WTC11 (cell line): ENCODE results near the gene PPP3CA. TPM values are rescaled to one million over a fixed set of nuclear protein-coding genes. Genes with fewer than 3 reads are reported as not detected.

Experiments
- ATAC-seq: fragments of 200-7000 bp; cut with Tn5 transposase; 2 replicates; pipeline ENCODE4 v1.10.0; 2021; ENCODE audit warnings: mild to moderate bottlenecking, moderate library complexity
- CTCF ChIA-PET: fragments of 300-600 bp; sonication (Branson Sonifier 250); formaldehyde crosslinking; loops from one replicate; lab custom pipeline; 2021; ENCODE audit warnings: antibody characterized with exemption; lab: Charles Lee
- POLR2A ChIA-PET: fragments of 350-600 bp; sonication (Branson Sonifier 250); formaldehyde crosslinking; loops from one replicate; lab custom pipeline; 2021; ENCODE audit warnings: antibody characterized with exemption; lab: Charles Lee
- DNase-seq: peaks from one replicate; pipeline ENCODE4 v3.0.0; 2021; ENCODE audit warnings: low spot score
- H3K27ac Mint-ChIP-seq: 2 replicates; pipeline ENCODE4 v1.8.0; 2021; ENCODE audit warnings: mixed read lengths
- H3K27me3 Mint-ChIP-seq: 2 replicates; pipeline ENCODE4 v1.8.0; 2021; ENCODE audit warnings: low read depth, mild to moderate bottlenecking, moderate library complexity, mixed read lengths
- H3K36me3 Mint-ChIP-seq: 2 replicates; pipeline ENCODE4 v1.8.0; 2021; ENCODE audit warnings: mixed read lengths
- H3K4me1 Mint-ChIP-seq: 2 replicates; pipeline ENCODE4 v1.8.0; 2022; ENCODE audit warnings: mixed read lengths
- H3K4me3 Mint-ChIP-seq: 2 replicates; pipeline ENCODE4 v1.8.0; 2021; ENCODE audit warnings: mild to moderate bottlenecking, moderate library complexity, mixed read lengths
- H3K9me3 Mint-ChIP-seq: 2 replicates; pipeline ENCODE4 v1.8.0; 2021; ENCODE audit warnings: mixed read lengths
- ATF2 ChIP-seq: sonication (generic); formaldehyde crosslinking; IDR thresholded peaks from 2 replicates; pipeline ENCODE4 v1.8.1; 2022; ENCODE audit warnings: low read depth, missing genetic modification reagents, borderline replicate concordance
- CREB1 ChIP-seq: sonication (generic); formaldehyde crosslinking; IDR thresholded peaks from 2 replicates; pipeline ENCODE4 v1.8.0; 2023; ENCODE audit warnings: mild to moderate bottlenecking, missing genetic modification reagents
- CREM ChIP-seq: sonication (generic); formaldehyde crosslinking; IDR thresholded peaks from 2 replicates; pipeline ENCODE4 v1.8.1; 2022; ENCODE audit warnings: mild to moderate bottlenecking, missing genetic modification reagents, moderate library complexity
- FOXJ3 ChIP-seq: sonication (generic); formaldehyde crosslinking; IDR thresholded peaks from 2 replicates; pipeline ENCODE4 v1.9.0; 2021; ENCODE audit warnings: missing genetic modification reagents, mild to moderate bottlenecking, borderline replicate concordance
- FOXK1 ChIP-seq: sonication (generic); formaldehyde crosslinking; IDR thresholded peaks from 2 replicates; pipeline ENCODE4 v1.8.0; 2022; ENCODE audit warnings: mild to moderate bottlenecking, moderate library complexity, missing genetic modification reagents
- GRHL2 ChIP-seq: fragments of 250-450 bp; sonication (Bioruptor Pico); IDR thresholded peaks from 2 replicates; pipeline ENCODE4 v1.8.0; 2022; ENCODE audit warnings: mild to moderate bottlenecking, moderate library complexity; ENCODE audit not compliant: insufficient replicate concordance, severe bottlenecking
- HMGA2 ChIP-seq: fragments of 250-450 bp; sonication (Bioruptor Pico); IDR thresholded peaks from 2 replicates; pipeline ENCODE4 v1.4.0; 2021; ENCODE audit warnings: mild to moderate bottlenecking, moderate library complexity
- JAZF1 ChIP-seq: fragments of 250-450 bp; sonication (Bioruptor Pico); IDR thresholded peaks from 2 replicates; pipeline ENCODE4 v1.9.0; 2021; ENCODE audit warnings: moderate library complexity, mild to moderate bottlenecking, inconsistent platforms
- NR1H2 ChIP-seq: sonication (generic); formaldehyde crosslinking; IDR thresholded peaks from 2 replicates; pipeline ENCODE4 v1.9.0; 2021; ENCODE audit warnings: mild to moderate bottlenecking, moderate library complexity, missing genetic modification reagents
- NR2C2 ChIP-seq: sonication (generic); formaldehyde crosslinking; IDR thresholded peaks from 2 replicates; pipeline ENCODE4 v1.8.0; 2022; ENCODE audit warnings: mild to moderate bottlenecking, missing genetic modification reagents
- NR3C1 ChIP-seq: sonication (generic); formaldehyde crosslinking; conservative IDR thresholded peaks from 2 replicates; pipeline ENCODE4 v1.8.1; 2023; ENCODE audit warnings: low read depth, mild to moderate bottlenecking, missing genetic modification reagents
- PREB ChIP-seq: sonication (generic); formaldehyde crosslinking; IDR thresholded peaks from 2 replicates; pipeline ENCODE4 v1.8.1; 2022; ENCODE audit warnings: mild to moderate bottlenecking, missing genetic modification reagents, moderate library complexity, borderline replicate concordance
- SP1 ChIP-seq: sonication (generic); formaldehyde crosslinking; conservative IDR thresholded peaks from 2 replicates; pipeline ENCODE4 v1.8.1; 2022; ENCODE audit warnings: missing genetic modification reagents
- ZNF121 ChIP-seq: sonication (generic); formaldehyde crosslinking; IDR thresholded peaks from 2 replicates; pipeline ENCODE4 v1.8.0; 2023; ENCODE audit warnings: missing genetic modification reagents
- ZNF219 ChIP-seq: sonication (generic); formaldehyde crosslinking; IDR thresholded peaks from 2 replicates; pipeline ENCODE4 v1.8.0; 2023; ENCODE audit warnings: missing genetic modification reagents, mild to moderate bottlenecking, borderline replicate concordance
- ZNF396 ChIP-seq: fragments of 250-450 bp; sonication (Bioruptor Pico); IDR thresholded peaks from 2 replicates; pipeline ENCODE4 v1.8.0; 2021; ENCODE audit warnings: mild to moderate bottlenecking, moderate library complexity, borderline replicate concordance
- ZNF423 ChIP-seq: fragments of 250-450 bp; sonication (Bioruptor Pico); IDR thresholded peaks from 2 replicates; pipeline ENCODE4 v2.1.2; 2022; ENCODE audit warnings: mild to moderate bottlenecking, moderate library complexity
- ZNF532 ChIP-seq: fragments of 250-450 bp; sonication (Bioruptor Pico); IDR thresholded peaks from 2 replicates; pipeline ENCODE4 v1.9.0; 2021; ENCODE audit warnings: mild to moderate bottlenecking, borderline replicate concordance
- total RNA-seq: library from RNA; stranded (reverse); gene quantifications from 3 replicates; pipeline ENCODE4 v1.2.3, GENCODE V29; 2021
- TF ChIP-seq, protein P1 (sequence below): fragments of 200-600 bp; IDR thresholded peaks from 2 replicates; pipeline ENCODE4 v1.8.0; 2022; ENCODE audit warnings: antibody characterized with exemption
- TF ChIP-seq, protein P2 (sequence below): sonication (generic); formaldehyde crosslinking; IDR thresholded peaks from 2 replicates; pipeline ENCODE4 v1.8.1; 2023; ENCODE audit warnings: mild to moderate bottlenecking, missing genetic modification reagents, moderate library complexity
- TF ChIP-seq, protein P3 (sequence below): sonication (generic); formaldehyde crosslinking; IDR thresholded peaks from 2 replicates; pipeline ENCODE4 v1.8.0; 2023; ENCODE audit warnings: missing genetic modification reagents, mild to moderate bottlenecking, borderline replicate concordance

The PPP3CA gene
- total RNA-seq, 1 experiment from 2014 or later: 41.6 TPM

GRCh38 chr4:101279377-101279871 is 67.9 kb downstream of the PPP3CA start:
- no peak for DNase-seq
- Mint-ChIP-seq H3K36me3 (no peaks in the 10 kb centered on the region), H3K27me3 (no peaks in the 10 kb centered on the region), H3K4me1 (peaks cover 83% of the 10 kb centered on the region), H3K27ac (peak overlapping the region; percentile 81), H3K4me3 (no peak overlapping the region), H3K9me3 (no peaks in the 10 kb centered on the region)
- ChIA-PET POLR2A (no interaction called here), CTCF (interaction anchor here (0.9 kb wide), 1 partner anchor 13 kb away, joined by 3 read pairs; no protein-coding TSS in a partner anchor)
- TF ChIP-seq ZNF532 (CRISPR knock-in tag) (no peak), ZNF219 (CRISPR knock-in tag) (no peak), NR2C2 (no peak), NR3C1 (no peak), ZNF121 (no peak), NR1H2 (CRISPR knock-in tag) (no peak), CREM (no peak), FOXJ3 (no peak), GRHL2 (no peak), ATF2 (CRISPR knock-in tag) (no peak), ZNF423 (CRISPR knock-in tag) (no peak)
- TF ChIP-seq, protein P1, sequence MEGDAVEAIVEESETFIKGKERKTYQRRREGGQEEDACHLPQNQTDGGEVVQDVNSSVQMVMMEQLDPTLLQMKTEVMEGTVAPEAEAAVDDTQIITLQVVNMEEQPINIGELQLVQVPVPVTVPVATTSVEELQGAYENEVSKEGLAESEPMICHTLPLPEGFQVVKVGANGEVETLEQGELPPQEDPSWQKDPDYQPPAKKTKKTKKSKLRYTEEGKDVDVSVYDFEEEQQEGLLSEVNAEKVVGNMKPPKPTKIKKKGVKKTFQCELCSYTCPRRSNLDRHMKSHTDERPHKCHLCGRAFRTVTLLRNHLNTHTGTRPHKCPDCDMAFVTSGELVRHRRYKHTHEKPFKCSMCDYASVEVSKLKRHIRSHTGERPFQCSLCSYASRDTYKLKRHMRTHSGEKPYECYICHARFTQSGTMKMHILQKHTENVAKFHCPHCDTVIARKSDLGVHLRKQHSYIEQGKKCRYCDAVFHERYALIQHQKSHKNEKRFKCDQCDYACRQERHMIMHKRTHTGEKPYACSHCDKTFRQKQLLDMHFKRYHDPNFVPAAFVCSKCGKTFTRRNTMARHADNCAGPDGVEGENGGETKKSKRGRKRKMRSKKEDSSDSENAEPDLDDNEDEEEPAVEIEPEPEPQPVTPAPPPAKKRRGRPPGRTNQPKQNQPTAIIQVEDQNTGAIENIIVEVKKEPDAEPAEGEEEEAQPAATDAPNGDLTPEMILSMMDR: no peak
- TF ChIP-seq, protein P2, sequence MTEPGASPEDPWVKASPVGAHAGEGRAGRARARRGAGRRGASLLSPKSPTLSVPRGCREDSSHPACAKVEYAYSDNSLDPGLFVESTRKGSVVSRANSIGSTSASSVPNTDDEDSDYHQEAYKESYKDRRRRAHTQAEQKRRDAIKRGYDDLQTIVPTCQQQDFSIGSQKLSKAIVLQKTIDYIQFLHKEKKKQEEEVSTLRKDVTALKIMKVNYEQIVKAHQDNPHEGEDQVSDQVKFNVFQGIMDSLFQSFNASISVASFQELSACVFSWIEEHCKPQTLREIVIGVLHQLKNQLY (CRISPR knock-in tag): no peak
- no peak for ATAC-seq

DNA sequence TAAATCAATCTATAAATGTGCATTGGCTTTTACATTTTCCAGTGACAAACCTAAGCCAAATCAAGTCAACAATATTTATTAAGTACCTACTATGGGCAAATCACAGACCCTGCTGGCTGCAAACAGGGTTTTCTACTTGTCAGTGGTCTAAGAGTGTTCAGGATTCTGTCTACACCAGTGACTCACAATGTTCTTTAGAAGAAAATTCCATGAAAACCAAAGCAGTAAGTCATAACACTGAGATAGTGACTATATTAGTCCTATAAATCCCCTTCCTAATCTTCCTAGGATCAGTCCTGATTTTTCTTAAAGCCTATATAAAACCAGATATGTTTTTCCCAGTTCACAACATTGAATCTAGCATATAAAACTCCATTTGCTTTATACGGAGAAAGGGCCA is 69.7 kb downstream of the PPP3CA start:
- Mint-ChIP-seq H3K9me3 (no peaks in the 10 kb centered on the region), H3K27ac (no peak overlapping the region), H3K4me3 (no peak overlapping the region), H3K27me3 (no peaks in the 10 kb centered on the region), H3K4me1 (peaks cover 68% of the 10 kb centered on the region), H3K36me3 (no peaks in the 10 kb centered on the region)
- DNase-seq (no peak), ATAC-seq (no peak)
- ChIA-PET POLR2A (no interaction called here), CTCF (no interaction called here)
- TF ChIP-seq PREB (CRISPR knock-in tag) (no peak), ZNF396 (CRISPR knock-in tag) (no peak), FOXJ3 (no peak), SP1 (no peak), JAZF1 (CRISPR knock-in tag) (no peak), HMGA2 (no peak), NR1H2 (CRISPR knock-in tag) (no peak), FOXK1 (no peak), CREB1 (CRISPR knock-in tag) (no peak)
- TF ChIP-seq, protein P3, sequence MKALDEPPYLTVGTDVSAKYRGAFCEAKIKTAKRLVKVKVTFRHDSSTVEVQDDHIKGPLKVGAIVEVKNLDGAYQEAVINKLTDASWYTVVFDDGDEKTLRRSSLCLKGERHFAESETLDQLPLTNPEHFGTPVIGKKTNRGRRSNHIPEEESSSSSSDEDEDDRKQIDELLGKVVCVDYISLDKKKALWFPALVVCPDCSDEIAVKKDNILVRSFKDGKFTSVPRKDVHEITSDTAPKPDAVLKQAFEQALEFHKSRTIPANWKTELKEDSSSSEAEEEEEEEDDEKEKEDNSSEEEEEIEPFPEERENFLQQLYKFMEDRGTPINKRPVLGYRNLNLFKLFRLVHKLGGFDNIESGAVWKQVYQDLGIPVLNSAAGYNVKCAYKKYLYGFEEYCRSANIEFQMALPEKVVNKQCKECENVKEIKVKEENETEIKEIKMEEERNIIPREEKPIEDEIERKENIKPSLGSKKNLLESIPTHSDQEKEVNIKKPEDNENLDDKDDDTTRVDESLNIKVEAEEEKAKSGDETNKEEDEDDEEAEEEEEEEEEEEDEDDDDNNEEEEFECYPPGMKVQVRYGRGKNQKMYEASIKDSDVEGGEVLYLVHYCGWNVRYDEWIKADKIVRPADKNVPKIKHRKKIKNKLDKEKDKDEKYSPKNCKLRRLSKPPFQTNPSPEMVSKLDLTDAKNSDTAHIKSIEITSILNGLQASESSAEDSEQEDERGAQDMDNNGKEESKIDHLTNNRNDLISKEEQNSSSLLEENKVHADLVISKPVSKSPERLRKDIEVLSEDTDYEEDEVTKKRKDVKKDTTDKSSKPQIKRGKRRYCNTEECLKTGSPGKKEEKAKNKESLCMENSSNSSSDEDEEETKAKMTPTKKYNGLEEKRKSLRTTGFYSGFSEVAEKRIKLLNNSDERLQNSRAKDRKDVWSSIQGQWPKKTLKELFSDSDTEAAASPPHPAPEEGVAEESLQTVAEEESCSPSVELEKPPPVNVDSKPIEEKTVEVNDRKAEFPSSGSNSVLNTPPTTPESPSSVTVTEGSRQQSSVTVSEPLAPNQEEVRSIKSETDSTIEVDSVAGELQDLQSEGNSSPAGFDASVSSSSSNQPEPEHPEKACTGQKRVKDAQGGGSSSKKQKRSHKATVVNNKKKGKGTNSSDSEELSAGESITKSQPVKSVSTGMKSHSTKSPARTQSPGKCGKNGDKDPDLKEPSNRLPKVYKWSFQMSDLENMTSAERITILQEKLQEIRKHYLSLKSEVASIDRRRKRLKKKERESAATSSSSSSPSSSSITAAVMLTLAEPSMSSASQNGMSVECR (CRISPR knock-in tag): no peak
